H9 (cell line): Measurements from ENCODE around the gene AXL. TPM values are rescaled to one million over a fixed set of nuclear protein-coding genes. Genes with fewer than 3 reads are reported as not detected.

Experiments used
- DNase-seq: peaks from one replicate; pipeline ENCODE4 v3.0.0-alpha.2; 2017
- H2AFZ ChIP-seq: one replicate; pipeline ENCODE4 v1.6.1; 2013; ENCODE audit warnings: mild to moderate bottlenecking, low read length, control low read depth, moderate library complexity
- H2AK5ac ChIP-seq: 2 replicates; pipeline ENCODE4 v1.6.1; 2013; ENCODE audit warnings: low read length, control low read depth, mixed read lengths; ENCODE audit not compliant: insufficient read length
- H2BK120ac ChIP-seq: one replicate; pipeline ENCODE4 v1.6.1; 2013; ENCODE audit warnings: low read depth, mild to moderate bottlenecking, low read length, control low read depth, inconsistent platforms; ENCODE audit not compliant: poor library complexity, severe bottlenecking
- H2BK12ac ChIP-seq: 2 replicates; pipeline ENCODE4 v1.6.1; 2013; ENCODE audit warnings: low read length, control low read depth, mixed read lengths, low read depth; ENCODE audit not compliant: insufficient read length
- H2BK15ac ChIP-seq: 2 replicates; pipeline ENCODE4 v1.6.1; 2013; ENCODE audit warnings: low read depth, low read length, control low read depth
- H2BK20ac ChIP-seq: one replicate; pipeline ENCODE4 v1.6.1; 2013; ENCODE audit warnings: low read depth, mild to moderate bottlenecking, low read length, control low read depth, inconsistent platforms; ENCODE audit not compliant: poor library complexity, severe bottlenecking
- H2BK5ac ChIP-seq: 2 replicates; pipeline ENCODE4 v1.6.1; 2013; ENCODE audit warnings: low read length, control low read depth, mixed read lengths; ENCODE audit not compliant: insufficient read length
- H3K14ac ChIP-seq: 2 replicates; pipeline ENCODE4 v1.6.1; 2013; ENCODE audit warnings: low read length, control low read depth; ENCODE audit not compliant: insufficient read depth
- H3K18ac ChIP-seq: 2 replicates; pipeline ENCODE4 v1.6.1; 2013; ENCODE audit warnings: low read depth, mild to moderate bottlenecking, mixed read lengths, low read length, control low read depth; ENCODE audit not compliant: insufficient read length
- H3K23ac ChIP-seq: 2 replicates; pipeline ENCODE4 v1.6.1; 2013; ENCODE audit warnings: low read length, control low read depth, mixed read lengths, low read depth; ENCODE audit not compliant: insufficient read length
- H3K23me2 ChIP-seq: 2 replicates; pipeline ENCODE4 v1.6.1; 2013; ENCODE audit warnings: low read depth, mild to moderate bottlenecking, mixed read lengths, low read length, control low read depth; ENCODE audit not compliant: insufficient read length, poor library complexity, severe bottlenecking
- H3K27ac ChIP-seq: 2 replicates; pipeline ENCODE4 v1.5.1; 2013; ENCODE audit warnings: low read length, control low read depth, mixed read lengths, low read depth; ENCODE audit not compliant: insufficient read length
- H3K27me3 ChIP-seq: 2 replicates; pipeline ENCODE4 v1.6.1; 2013; ENCODE audit warnings: low read length, control low read depth, inconsistent platforms; ENCODE audit not compliant: insufficient read depth
- H3K4ac ChIP-seq: 2 replicates; pipeline ENCODE4 v1.6.1; 2013; ENCODE audit warnings: low read depth, mild to moderate bottlenecking, control low read depth, inconsistent platforms, low read length, moderate library complexity
- H3K4me1 ChIP-seq: 2 replicates; pipeline ENCODE4 v1.6.1; 2013; ENCODE audit warnings: low read length, control low read depth, inconsistent platforms; ENCODE audit not compliant: insufficient read depth
- H3K4me2 ChIP-seq: 2 replicates; pipeline ENCODE4 v1.6.1; 2013; ENCODE audit warnings: low read length, control low read depth, mixed read lengths; ENCODE audit not compliant: insufficient read length, insufficient read depth
- H3K56ac ChIP-seq: 2 replicates; pipeline ENCODE4 v1.6.1; 2013; ENCODE audit warnings: low read depth, mild to moderate bottlenecking, mixed read lengths, low read length, control low read depth; ENCODE audit not compliant: insufficient read length
- H3K79me1 ChIP-seq: 2 replicates; pipeline ENCODE4 v1.6.1; 2013; ENCODE audit warnings: low read depth, mild to moderate bottlenecking, moderate library complexity, low read length, control low read depth, inconsistent platforms; ENCODE audit not compliant: insufficient read depth, poor library complexity, severe bottlenecking
- H3K79me2 ChIP-seq: 2 replicates; pipeline ENCODE4 v1.6.1; 2013; ENCODE audit warnings: low read length, control low read depth, inconsistent platforms; ENCODE audit not compliant: insufficient read depth
- H3K9ac ChIP-seq: 2 replicates; pipeline ENCODE4 v1.6.1; 2013; ENCODE audit warnings: low read length, control low read depth, mixed read lengths; ENCODE audit not compliant: insufficient read length; ENCODE audit errors: extremely low read depth
- H3K9me3 ChIP-seq: one replicate; pipeline ENCODE4 v1.6.1; 2013; ENCODE audit warnings: low read depth, low read length, inconsistent platforms; ENCODE audit not compliant: control insufficient read depth
- H3T11ph ChIP-seq: one replicate; pipeline ENCODE4 v1.6.1; 2013; ENCODE audit warnings: mild to moderate bottlenecking, low read length, control low read depth, inconsistent platforms
- H4K20me1 ChIP-seq: one replicate; pipeline ENCODE4 v1.6.1; 2013; ENCODE audit not compliant: control insufficient read depth, insufficient read length, insufficient read depth
- H4K5ac ChIP-seq: 2 replicates; pipeline ENCODE4 v1.6.1; 2013; ENCODE audit warnings: low read depth, mild to moderate bottlenecking, mixed read lengths, low read length, control low read depth; ENCODE audit not compliant: insufficient read length
- H4K8ac ChIP-seq: replicated peaks from 2 replicates; pipeline ENCODE4 v1.6.1; 2013; ENCODE audit warnings: low read length, control low read depth, mixed read lengths, low read depth; ENCODE audit not compliant: insufficient read length
- H4K91ac ChIP-seq: 2 replicates; pipeline ENCODE4 v1.6.1; 2013; ENCODE audit warnings: low read depth, mild to moderate bottlenecking, moderate library complexity, mixed read lengths, low read length, control low read depth; ENCODE audit not compliant: insufficient read length
- H3K27ac Mint-ChIP-seq, 3 experiments: 2 replicates in 2 of 3; 3 replicates in 1 of 3; pipeline ENCODE4 v1.8.0; 2020 to 2021; ENCODE audit warnings: mixed read lengths in 3 of 3, mild to moderate bottlenecking in 1 of 3, moderate library complexity in 1 of 3
- H3K27me3 Mint-ChIP-seq: 2 replicates; pipeline ENCODE4 v1.8.0; 2021; ENCODE audit warnings: low read depth, mild to moderate bottlenecking, moderate library complexity, mixed read lengths
- H3K36me3 Mint-ChIP-seq, 3 experiments: 2 replicates in 2 of 3; 3 replicates in 1 of 3; pipeline ENCODE4 v1.8.0; 2020 to 2021; ENCODE audit warnings: low read depth in 3 of 3, mixed read lengths in 3 of 3; ENCODE audit not compliant: insufficient read depth in 1 of 3
- H3K4me1 Mint-ChIP-seq, 2 experiments: 2 replicates each; pipeline ENCODE4 v1.8.0; 2020; ENCODE audit warnings: mixed read lengths in 2 of 2
- H3K4me3 Mint-ChIP-seq, 2 experiments: 2 replicates in 1 of 2; 3 replicates in 1 of 2; pipeline ENCODE4 v1.8.0; 2020 to 2021; ENCODE audit warnings: mild to moderate bottlenecking in 2 of 2, mixed read lengths in 2 of 2, moderate library complexity in 1 of 2
- H3K9me3 Mint-ChIP-seq, 2 experiments: 2 replicates in 1 of 2; 3 replicates in 1 of 2; pipeline ENCODE4 v1.8.0; 2020; ENCODE audit warnings: mild to moderate bottlenecking in 2 of 2, mixed read lengths in 2 of 2, moderate library complexity in 1 of 2
- WGBS: extraction: QIAGEN DNeasy Blood & Tissue Kit; methylation state at CpG from one replicate; pipeline ENCODE4 v1.1.7; 2013; ENCODE audit warnings: missing lambda C conversion rate, low lambda C conversion rate, mixed read lengths; ENCODE audit not compliant: insufficient read length; ENCODE audit errors: extremely low coverage; 5-methylcytosine and 5-hydroxymethylcytosine counted together
- total RNA-seq: library from RNA; stranded (reverse); gene quantifications from 2 replicates; pipeline ENCODE4 v1.2.1, GENCODE V29; 2021
- TF ChIP-seq, protein P1 (sequence below): fragments of 200-600 bp; sonication (generic); conservative IDR thresholded peaks from 3 replicates; pipeline ENCODE4 v1.8.0; 2021; ENCODE audit warnings: antibody characterized with exemption, mild to moderate bottlenecking

The AXL gene
- total RNA-seq, 1 experiment from 2014 or later, result 29.4 TPM

GRCh38 chr19:41296433-41296871, 77.4 kb downstream of the AXL start:
- Histone ChIP-seq H2AFZ (no peak overlapping the region), H3T11ph (no peak overlapping the region), H3K27ac (no peak overlapping the region), H3K79me1 (no peaks in the 10 kb centered on the region), H2BK20ac (no peak overlapping the region), H3K79me2 (no peaks in the 10 kb centered on the region), H2BK120ac (no peak overlapping the region), H4K5ac (no peak overlapping the region), H3K4ac (no peak overlapping the region), H4K91ac (no peak overlapping the region), H3K23ac (no peak overlapping the region), H3K14ac (no peak overlapping the region), H2BK15ac (no peak overlapping the region), H3K4me2 (no peak overlapping the region), H3K4me1 (no peaks in the 10 kb centered on the region), H4K20me1 (no peaks in the 10 kb centered on the region), H2AK5ac (no peak overlapping the region), H2BK5ac (no peak overlapping the region), H3K27me3 (no peaks in the 10 kb centered on the region; the same call in 1 of the 2 replicates), H4K8ac (no peak overlapping the region), H3K18ac (no peak overlapping the region), H3K56ac (no peak overlapping the region), H3K9ac (no peak overlapping the region), H3K23me2 (no peaks in the 10 kb centered on the region), H3K9me3 (no peaks in the 10 kb centered on the region), H2BK12ac (no peak overlapping the region)
- H3K27me3 Mint-ChIP-seq, result no peaks in the 10 kb centered on the region
- H3K36me3 Mint-ChIP-seq, result peaks cover 71 to 100% (median 98%) of the 10 kb centered on the region in 3 experiments; a peak in 6 of 7 replicates
- H3K9me3 Mint-ChIP-seq, result no peaks in the 10 kb centered on the region
- TF ChIP-seq, protein P1, sequence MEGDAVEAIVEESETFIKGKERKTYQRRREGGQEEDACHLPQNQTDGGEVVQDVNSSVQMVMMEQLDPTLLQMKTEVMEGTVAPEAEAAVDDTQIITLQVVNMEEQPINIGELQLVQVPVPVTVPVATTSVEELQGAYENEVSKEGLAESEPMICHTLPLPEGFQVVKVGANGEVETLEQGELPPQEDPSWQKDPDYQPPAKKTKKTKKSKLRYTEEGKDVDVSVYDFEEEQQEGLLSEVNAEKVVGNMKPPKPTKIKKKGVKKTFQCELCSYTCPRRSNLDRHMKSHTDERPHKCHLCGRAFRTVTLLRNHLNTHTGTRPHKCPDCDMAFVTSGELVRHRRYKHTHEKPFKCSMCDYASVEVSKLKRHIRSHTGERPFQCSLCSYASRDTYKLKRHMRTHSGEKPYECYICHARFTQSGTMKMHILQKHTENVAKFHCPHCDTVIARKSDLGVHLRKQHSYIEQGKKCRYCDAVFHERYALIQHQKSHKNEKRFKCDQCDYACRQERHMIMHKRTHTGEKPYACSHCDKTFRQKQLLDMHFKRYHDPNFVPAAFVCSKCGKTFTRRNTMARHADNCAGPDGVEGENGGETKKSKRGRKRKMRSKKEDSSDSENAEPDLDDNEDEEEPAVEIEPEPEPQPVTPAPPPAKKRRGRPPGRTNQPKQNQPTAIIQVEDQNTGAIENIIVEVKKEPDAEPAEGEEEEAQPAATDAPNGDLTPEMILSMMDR, result no peak
- H3K27ac Mint-ChIP-seq, result no peak overlapping the region; a peak in 1 of 7 replicates
- no CpG with 5 or more reads among the region's 2 CpGs for WGBS
- H3K4me1 Mint-ChIP-seq, result no peaks in the 10 kb centered on the region
- no peak for DNase-seq
- no peak overlapping the region for H3K4me3 Mint-ChIP-seq
